ENCODE measurements around the gene SPATA21.

The SPATA21 gene

GRCh38 chr1:16376971-16377370 is 60.3 kb downstream of the SPATA21 start:
- no peak for DNase-seq

GRCh38 chr1:16375521-16376340 is 61.5 kb downstream of the SPATA21 start:
- no peak for DNase-seq

- no peak for DNase-seq
These were observed 63.0 kb downstream of the SPATA21 start for GRCh38 chr1:16374266-16374665.

DNA sequence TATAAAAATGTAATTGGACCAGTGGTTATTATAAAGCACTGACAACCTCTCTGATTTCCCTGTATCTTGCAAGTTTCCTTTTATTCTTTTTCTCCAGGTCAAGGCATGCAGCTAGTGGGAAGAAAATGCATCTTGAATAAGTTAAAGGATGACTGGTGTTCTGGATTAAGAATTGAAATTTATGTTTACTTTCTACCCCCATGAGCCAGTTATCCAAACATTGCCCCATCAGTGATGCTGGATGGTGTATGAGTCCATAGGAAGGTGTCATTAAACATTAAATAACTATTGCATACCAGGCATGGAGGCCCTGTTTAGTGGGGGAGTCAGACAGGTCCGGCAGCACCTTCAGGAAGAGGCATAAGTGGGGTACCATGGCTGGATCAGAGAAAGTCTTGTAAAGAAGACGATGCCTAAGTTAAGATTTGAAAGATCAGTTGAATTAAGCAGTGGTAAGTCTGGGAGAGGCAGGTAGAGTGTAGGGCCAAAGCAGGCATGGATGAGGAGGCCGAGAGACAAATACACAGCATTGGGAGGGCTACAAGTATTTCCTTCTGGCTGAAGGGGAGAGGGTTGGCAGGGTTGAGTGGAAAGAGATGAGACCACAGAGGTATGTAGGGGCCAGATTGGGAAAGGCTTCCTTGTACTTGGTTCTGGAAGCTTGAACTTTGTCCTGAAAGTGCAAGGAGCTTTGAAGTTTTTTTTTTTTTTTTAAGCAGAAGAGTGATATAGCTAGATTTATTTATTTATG is 64.5 kb downstream of the SPATA21 start:
- no peak for DNase-seq

DNA sequence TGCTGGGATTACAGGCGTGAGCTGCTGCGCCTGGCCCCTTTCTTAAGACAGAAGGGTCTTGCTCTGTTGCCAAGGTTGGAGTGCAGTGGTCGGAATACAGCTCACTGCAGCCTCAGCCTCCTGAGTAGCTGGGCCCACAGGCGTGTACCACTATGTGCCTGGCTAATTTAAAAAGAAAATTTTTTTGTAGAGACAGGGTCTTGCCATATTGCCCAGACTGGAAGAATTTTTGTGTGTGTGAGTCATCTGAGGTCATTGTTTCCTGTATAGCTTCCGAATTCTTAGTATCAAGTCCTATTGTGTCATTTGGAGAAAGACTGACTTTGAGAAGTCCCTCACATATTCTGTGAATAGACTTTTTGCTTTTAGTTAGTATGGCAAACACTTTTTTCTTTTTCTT is 65.5 kb downstream of the SPATA21 start:
- DNase-seq = no peak

- no peak for DNase-seq
These were observed 67.4 kb downstream of the SPATA21 start for GRCh38 chr1:16369821-16370220.

- DNase-seq = peak; percentile 49
These were observed 69.0 kb downstream of the SPATA21 start for GRCh38 chr1:16367968-16368890.

- peak; percentile 92 for DNase-seq
These were observed 69.8 kb downstream of the SPATA21 start for GRCh38 chr1:16367258-16367967.

DNA sequence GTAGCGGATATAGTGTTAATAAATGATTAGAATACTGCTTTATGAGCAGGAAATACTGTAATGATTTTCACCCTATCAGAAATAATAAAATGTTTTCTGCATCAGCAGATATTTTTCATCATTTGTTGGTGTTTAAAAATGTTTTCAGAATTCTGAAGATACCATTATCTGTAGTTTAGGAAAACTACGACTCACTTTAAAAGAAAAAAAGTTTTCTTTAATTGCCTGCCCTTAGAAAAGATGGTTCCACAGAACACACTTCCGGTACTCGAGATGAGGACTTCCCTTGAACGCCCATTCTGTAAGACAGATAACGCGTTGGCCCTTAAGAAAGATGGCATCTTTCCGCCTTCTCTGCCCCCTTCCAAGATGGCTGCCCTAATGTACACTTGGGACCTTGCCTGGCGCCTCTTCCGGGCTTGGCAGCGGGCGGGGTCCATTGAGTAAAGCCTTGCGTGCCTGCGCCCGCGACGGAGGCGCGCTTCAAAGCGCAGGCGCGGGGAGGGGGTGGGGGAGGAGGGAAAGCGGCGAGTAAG is 70.4 kb downstream of the SPATA21 start, which contains the start of gene SZRD1:
Gene SZRD1 (plus strand): TSS at position 521 of the 536 bp plus-strand sequence. CDS start 16 bp downstream, outside the sequence.
- DNase-seq = peak; percentile 99

- DNase-seq = peak; percentile 34
These were observed 72.1 kb downstream of the SPATA21 start for GRCh38 chr1:16365146-16365498.

DNA sequence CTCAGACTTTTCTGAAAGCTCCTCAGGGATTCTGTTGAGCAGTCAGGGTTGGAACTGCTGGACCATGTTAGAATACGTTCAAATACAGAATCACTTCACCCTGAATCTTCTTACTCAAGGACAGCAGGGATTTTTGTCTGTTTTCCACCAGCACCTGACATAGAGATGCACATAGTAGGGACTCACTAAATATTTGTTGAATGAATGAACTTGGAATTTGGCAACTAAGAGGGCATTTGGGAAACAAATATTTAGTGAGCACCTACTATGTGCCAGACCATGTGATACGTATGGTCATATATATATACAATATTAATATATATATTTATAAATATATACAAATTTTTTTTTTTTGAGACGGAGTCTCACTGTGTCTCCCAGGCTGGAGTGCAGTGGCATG is 80.4 kb downstream of the SPATA21 start:
- DNase-seq = no peak

GRCh38 chr1:16354619-16355018 is 82.6 kb downstream of the SPATA21 start:
- DNase-seq = no peak

- DNase-seq = peak; percentile 55
These were observed 84.2 kb downstream of the SPATA21 start for GRCh38 chr1:16352842-16353535.

GRCh38 chr1:16351994-16352841 is 85.0 kb downstream of the SPATA21 start, which contains the start of gene FBXO42:
TSS of gene FBXO42 (minus strand) at chr1:16352480. CDS start at chr1:16315418, 37,062 bp downstream.
- DNase-seq = peak; percentile 97

GRCh38 chr1:16351456-16351993 is 85.7 kb downstream of the SPATA21 start:
- peak; percentile 61 for DNase-seq

GRCh38 chr1:16349847-16350406 is 87.3 kb downstream of the SPATA21 start:
- peak; percentile 16 for DNase-seq

Measured in OCI-M1 (cell line).